Keratinocyte (primary cell): ENCODE data around the gene UROD.

ENCODE experiments used
- CTCF ChIP-seq, 3 experiments: IDR thresholded peaks in 1 of 3; conservative IDR thresholded peaks in 1 of 3; optimal IDR thresholded peaks in 1 of 3; 2 replicates in 2 of 3; 3 replicates in 1 of 3; pipeline versions ENCODE3 to v1.5.1; 2011; ENCODE audit warnings: low read length in 3 of 3, mild to moderate bottlenecking in 3 of 3, moderate library complexity in 2 of 3, control low read depth in 1 of 3, inconsistent platforms in 1 of 3; ENCODE audit not compliant: insufficient read depth in 2 of 3; ENCODE audit errors: extremely low read depth in 1 of 3
- EZH2 ChIP-seq: IDR thresholded peaks from one replicate; pipeline ENCODE4 v1.6.1; 2012; ENCODE audit warnings: inconsistent platforms, mild to moderate bottlenecking, low read length, moderate library complexity

GRCh38 chr1:45026446-45026845, 14.4 kb downstream of the UROD start:
- TF ChIP-seq EZH2: no peak
- TF ChIP-seq CTCF (optimal IDR thresholded peaks at IDR 0.05 in 1 of 3, IDR thresholded peaks at IDR 0.05 in 1 of 3, conservative IDR thresholded peaks at IDR 0.05 in 1 of 3; ENCODE audit: extremely low read depth in 1 of 3, insufficient read depth in 2 of 3, low read length in 3 of 3): no peak
